Measurements from ENCODE around the gene CACNA1E.

The CACNA1E gene

DNA sequence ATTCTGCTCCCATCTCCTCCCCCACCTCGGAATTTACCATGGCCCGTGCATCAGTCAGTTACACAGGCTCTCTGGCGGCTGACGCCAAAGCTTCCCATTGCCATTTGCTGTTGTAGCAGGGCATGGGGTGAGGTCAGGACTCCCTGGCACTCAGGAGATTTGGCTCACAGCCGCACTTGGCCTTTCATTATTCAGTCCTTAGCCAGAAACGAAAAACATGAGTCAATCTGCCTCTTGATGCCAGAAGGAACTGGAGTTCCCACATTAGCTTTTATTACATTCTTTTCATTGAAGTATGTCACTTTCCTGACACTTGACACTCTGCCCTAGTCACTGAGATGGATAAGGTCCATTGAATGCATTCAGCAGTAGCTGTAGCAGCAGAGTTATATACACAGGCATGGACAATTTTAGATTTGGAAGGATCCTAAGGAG is 260.6 kb downstream of the CACNA1E start:
- no peak overlapping the region for H3K4me2 ChIP-seq (ENCODE audit: insufficient read depth, low read length, poor library complexity, severe bottlenecking)
- no peak overlapping the region for H3K4me3 ChIP-seq (ENCODE audit: low read length in 2 of 2)
- H4K8ac ChIP-seq (ENCODE audit: low read depth, low read length) = no peak overlapping the region
- no peak overlapping the region for H3K14ac ChIP-seq (ENCODE audit: low read length)
- no peaks in the 10 kb centered on the region for H3K27me3 ChIP-seq (ENCODE audit: control insufficient read depth in 3 of 3, insufficient read depth in 3 of 3, low read depth in 1 of 3, low read length in 3 of 3)
- H2BK15ac ChIP-seq (ENCODE audit: low read length) = no peak overlapping the region
- no peak overlapping the region for H3K18ac ChIP-seq (ENCODE audit: low read length)
- H3K4ac ChIP-seq (ENCODE audit: low read length) = no peak overlapping the region
- no peak overlapping the region for H2BK5ac ChIP-seq (ENCODE audit: low read length)
- no peaks in the 10 kb centered on the region for H3K36me3 ChIP-seq (replicated peaks in 1 of 2; ENCODE audit: control insufficient read depth in 2 of 2, insufficient read depth in 2 of 2, low read length in 2 of 2)
- no peak overlapping the region for H2BK12ac ChIP-seq (ENCODE audit: low read length)
- no peak overlapping the region for H3K23ac ChIP-seq (ENCODE audit: low read depth, low read length, poor library complexity)
- H2AK5ac ChIP-seq (ENCODE audit: low read depth, low read length) = no peak overlapping the region
- no peak overlapping the region for H2BK120ac ChIP-seq (ENCODE audit: low read depth, low read length)
- H4K91ac ChIP-seq (ENCODE audit: low read depth, low read length, poor library complexity) = no peak overlapping the region
- WGBS, 2 donors (ENCODE audit: extremely low coverage in 2 of 2, insufficient read length in 2 of 2, insufficient replicate concordance in 1 of 2) = no CpG with 5 or more reads among the region's 6 CpGs
- peaks cover 0 to 8% of the 10 kb centered on the region in 2 donors for H3K4me1 ChIP-seq (ENCODE audit: control insufficient read depth in 2 of 2, insufficient read depth in 1 of 2, low read depth in 1 of 2, low read length in 2 of 2)
- no peak overlapping the region for H2AFZ ChIP-seq (ENCODE audit: low read length)
- no peaks in the 10 kb centered on the region for H3K79me1 ChIP-seq (ENCODE audit: low read depth, low read length)
- H3K9ac ChIP-seq (ENCODE audit: low read depth, low read length, poor library complexity) = no peak overlapping the region
- DNase-seq (ENCODE audit: low spot score) = no peak
- H3K27ac ChIP-seq (replicated peaks; ENCODE audit: low read length) = no peak overlapping the region
- no peaks in the 10 kb centered on the region for H3K9me3 ChIP-seq (replicated peaks in 1 of 2; ENCODE audit: control insufficient read depth in 2 of 2, insufficient read depth in 1 of 2, low read depth in 1 of 2, low read length in 2 of 2)

DNA sequence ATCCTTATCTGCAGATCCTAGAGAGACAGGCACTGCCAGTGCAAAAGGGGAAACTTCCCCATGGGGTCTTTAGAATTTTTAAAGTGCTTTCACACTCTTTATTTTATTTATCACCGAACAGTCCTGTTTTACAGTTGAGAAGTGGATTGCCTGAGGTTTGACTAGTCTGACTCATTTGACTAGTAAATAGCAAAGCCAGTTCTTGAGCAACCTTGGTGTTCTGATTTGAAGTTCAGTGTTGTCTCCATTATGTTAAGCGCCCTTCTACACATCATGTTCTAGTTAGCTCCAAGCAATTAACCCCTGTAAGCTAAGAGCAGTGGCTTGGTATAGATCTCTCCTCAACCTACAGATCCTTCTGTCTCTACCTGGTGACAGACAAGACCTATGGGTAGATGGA is 262.9 kb downstream of the CACNA1E start:
- Histone ChIP-seq H2BK5ac (ENCODE audit: low read length) (no peak overlapping the region), H3K4ac (ENCODE audit: low read length) (no peak overlapping the region), H2AK5ac (ENCODE audit: low read depth, low read length) (no peak overlapping the region), H3K4me3 (ENCODE audit: low read length in 2 of 2) (no peak overlapping the region), H3K4me2 (ENCODE audit: insufficient read depth, low read length, poor library complexity, severe bottlenecking) (no peak overlapping the region), H3K79me1 (ENCODE audit: low read depth, low read length) (no peaks in the 10 kb centered on the region), H3K27me3 (ENCODE audit: control insufficient read depth in 3 of 3, insufficient read depth in 3 of 3, low read depth in 1 of 3, low read length in 3 of 3) (no peaks in the 10 kb centered on the region), H2AFZ (ENCODE audit: low read length) (no peak overlapping the region), H3K18ac (ENCODE audit: low read length) (no peak overlapping the region), H3K9ac (ENCODE audit: low read depth, low read length, poor library complexity) (no peak overlapping the region), H2BK12ac (ENCODE audit: low read length) (no peak overlapping the region), H4K91ac (ENCODE audit: low read depth, low read length, poor library complexity) (no peak overlapping the region), H3K27ac (replicated peaks; ENCODE audit: low read length) (no peak overlapping the region), H2BK120ac (ENCODE audit: low read depth, low read length) (no peak overlapping the region), H2BK15ac (ENCODE audit: low read length) (no peak overlapping the region), H3K14ac (ENCODE audit: low read length) (no peak overlapping the region), H3K4me1 (ENCODE audit: control insufficient read depth in 2 of 2, insufficient read depth in 1 of 2, low read depth in 1 of 2, low read length in 2 of 2) (no peaks in the 10 kb centered on the region), H4K8ac (ENCODE audit: low read depth, low read length) (no peak overlapping the region), H3K23ac (ENCODE audit: low read depth, low read length, poor library complexity) (no peak overlapping the region), H3K9me3 (replicated peaks in 1 of 2; ENCODE audit: control insufficient read depth in 2 of 2, insufficient read depth in 1 of 2, low read depth in 1 of 2, low read length in 2 of 2) (no peaks in the 10 kb centered on the region), H3K36me3 (replicated peaks in 1 of 2; ENCODE audit: control insufficient read depth in 2 of 2, insufficient read depth in 2 of 2, low read length in 2 of 2) (no peaks in the 10 kb centered on the region)
- WGBS, 2 donors (ENCODE audit: extremely low coverage in 2 of 2, insufficient read length in 2 of 2, insufficient replicate concordance in 1 of 2) = no CpG with 5 or more reads among the region's 2 CpGs
- no peak for DNase-seq (ENCODE audit: low spot score)

DNA sequence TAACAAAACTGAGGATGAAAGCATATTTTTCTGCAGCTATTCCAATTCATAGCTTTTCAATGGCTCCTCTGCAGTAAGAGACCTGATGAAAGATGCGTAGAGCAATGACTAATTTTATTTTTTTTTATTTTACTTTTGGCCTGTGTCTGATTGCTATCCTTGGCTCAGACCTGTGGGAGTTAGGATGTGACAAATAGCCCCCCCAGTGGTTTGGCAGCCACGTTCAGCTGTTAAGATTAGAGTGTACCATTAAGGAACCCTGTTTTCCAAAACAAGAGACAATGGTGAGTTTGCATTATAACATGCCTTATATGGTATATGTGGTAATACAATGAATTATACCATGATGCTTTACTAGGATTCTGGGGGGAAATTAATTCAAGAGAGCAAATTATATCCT is 264.7 kb downstream of the CACNA1E start:
- DNase-seq (ENCODE audit: low spot score) = no peak
- H3K27me3 ChIP-seq (ENCODE audit: control insufficient read depth in 3 of 3, insufficient read depth in 3 of 3, low read depth in 1 of 3, low read length in 3 of 3) = no peaks in the 10 kb centered on the region
- no peak overlapping the region for H3K18ac ChIP-seq (ENCODE audit: low read length)
- H2BK5ac ChIP-seq (ENCODE audit: low read length) = no peak overlapping the region
- no peaks in the 10 kb centered on the region for H3K79me1 ChIP-seq (ENCODE audit: low read depth, low read length)
- H3K36me3 ChIP-seq (replicated peaks in 1 of 2; ENCODE audit: control insufficient read depth in 2 of 2, insufficient read depth in 2 of 2, low read length in 2 of 2) = no peaks in the 10 kb centered on the region
- H2BK15ac ChIP-seq (ENCODE audit: low read length) = no peak overlapping the region
- no peak overlapping the region for H2BK120ac ChIP-seq (ENCODE audit: low read depth, low read length)
- no peak overlapping the region for H3K4me2 ChIP-seq (ENCODE audit: insufficient read depth, low read length, poor library complexity, severe bottlenecking)
- no peak overlapping the region for H2AFZ ChIP-seq (ENCODE audit: low read length)
- no peak overlapping the region for H3K4ac ChIP-seq (ENCODE audit: low read length)
- H3K27ac ChIP-seq (replicated peaks; ENCODE audit: low read length) = no peak overlapping the region
- no peak overlapping the region for H2BK12ac ChIP-seq (ENCODE audit: low read length)
- H3K4me3 ChIP-seq (ENCODE audit: low read length in 2 of 2) = no peak overlapping the region
- no peak overlapping the region for H4K91ac ChIP-seq (ENCODE audit: low read depth, low read length, poor library complexity)
- no peaks in the 10 kb centered on the region for H3K4me1 ChIP-seq (ENCODE audit: control insufficient read depth in 2 of 2, insufficient read depth in 1 of 2, low read depth in 1 of 2, low read length in 2 of 2)
- no CpG with 5 or more reads among the region's 2 CpGs for WGBS, 2 donors (ENCODE audit: extremely low coverage in 2 of 2, insufficient read length in 2 of 2, insufficient replicate concordance in 1 of 2)
- H3K9ac ChIP-seq (ENCODE audit: low read depth, low read length, poor library complexity) = no peak overlapping the region
- H4K8ac ChIP-seq (ENCODE audit: low read depth, low read length) = no peak overlapping the region
- no peak overlapping the region for H2AK5ac ChIP-seq (ENCODE audit: low read depth, low read length)
- H3K9me3 ChIP-seq (replicated peaks in 1 of 2; ENCODE audit: control insufficient read depth in 2 of 2, insufficient read depth in 1 of 2, low read depth in 1 of 2, low read length in 2 of 2) = no peaks in the 10 kb centered on the region
- no peak overlapping the region for H3K23ac ChIP-seq (ENCODE audit: low read depth, low read length, poor library complexity)
- H3K14ac ChIP-seq (ENCODE audit: low read length) = no peak overlapping the region

DNA sequence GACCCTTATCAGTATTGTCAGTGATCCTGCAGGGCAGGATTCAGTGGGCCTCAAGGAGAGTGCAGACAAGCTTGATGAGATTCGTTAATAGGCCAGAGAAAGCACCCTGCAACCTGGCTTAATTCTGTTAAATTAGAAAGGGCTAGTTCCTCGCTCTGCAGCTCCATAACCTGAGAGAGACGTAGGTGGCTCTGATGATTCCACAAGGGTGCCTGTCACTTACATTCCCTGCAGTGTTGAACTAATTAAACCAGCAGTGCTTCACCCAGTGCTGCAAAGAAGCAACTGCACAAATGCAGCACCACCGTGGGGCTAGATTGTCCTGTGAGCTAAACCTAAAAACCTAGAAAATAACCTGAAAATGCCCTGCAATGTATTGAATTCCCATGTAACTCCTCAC is 270.8 kb downstream of the CACNA1E start:
- no peaks in the 10 kb centered on the region for H3K27me3 ChIP-seq (ENCODE audit: control insufficient read depth in 3 of 3, insufficient read depth in 3 of 3, low read depth in 1 of 3, low read length in 3 of 3)
- H3K27ac ChIP-seq (replicated peaks; ENCODE audit: low read length) = no peak overlapping the region
- no peak overlapping the region for H2BK120ac ChIP-seq (ENCODE audit: low read depth, low read length)
- H2AFZ ChIP-seq (ENCODE audit: low read length) = no peak overlapping the region
- H4K8ac ChIP-seq (ENCODE audit: low read depth, low read length) = no peak overlapping the region
- peak overlapping the region; percentile 39 for H3K18ac ChIP-seq (ENCODE audit: low read length)
- H3K4me1 ChIP-seq (ENCODE audit: control insufficient read depth in 2 of 2, insufficient read depth in 1 of 2, low read depth in 1 of 2, low read length in 2 of 2) = no peaks in the 10 kb centered on the region
- H2BK5ac ChIP-seq (ENCODE audit: low read length) = no peak overlapping the region
- WGBS, 2 donors (ENCODE audit: extremely low coverage in 2 of 2, insufficient read length in 2 of 2, insufficient replicate concordance in 1 of 2) = no CpG with 5 or more reads among the region's 4 CpGs
- no peak overlapping the region for H4K91ac ChIP-seq (ENCODE audit: low read depth, low read length, poor library complexity)
- H3K23ac ChIP-seq (ENCODE audit: low read depth, low read length, poor library complexity) = no peak overlapping the region
- H3K36me3 ChIP-seq (replicated peaks in 1 of 2; ENCODE audit: control insufficient read depth in 2 of 2, insufficient read depth in 2 of 2, low read length in 2 of 2) = no peaks in the 10 kb centered on the region
- no peak overlapping the region for H2BK12ac ChIP-seq (ENCODE audit: low read length)
- no peak overlapping the region for H2BK15ac ChIP-seq (ENCODE audit: low read length)
- DNase-seq (ENCODE audit: low spot score) = no peak
- H3K4ac ChIP-seq (ENCODE audit: low read length) = no peak overlapping the region
- no peak overlapping the region for H3K9ac ChIP-seq (ENCODE audit: low read depth, low read length, poor library complexity)
- H3K9me3 ChIP-seq (replicated peaks in 1 of 2; ENCODE audit: control insufficient read depth in 2 of 2, insufficient read depth in 1 of 2, low read depth in 1 of 2, low read length in 2 of 2) = no peaks in the 10 kb centered on the region
- H3K4me2 ChIP-seq (ENCODE audit: insufficient read depth, low read length, poor library complexity, severe bottlenecking) = no peak overlapping the region
- H3K79me1 ChIP-seq (ENCODE audit: low read depth, low read length) = no peaks in the 10 kb centered on the region
- H3K14ac ChIP-seq (ENCODE audit: low read length) = no peak overlapping the region
- no peak overlapping the region for H3K4me3 ChIP-seq (ENCODE audit: low read length in 2 of 2)
- no peak overlapping the region for H2AK5ac ChIP-seq (ENCODE audit: low read depth, low read length)

Data from neuronal stem cell (in vitro differentiated cells).